HepG2 (cell line): ENCODE results near the gene ITPRIPL1. TPM values are rescaled to one million over a fixed set of nuclear protein-coding genes. Genes with fewer than 3 reads are reported as not detected.

Experiments
- ATF1 ChIP-seq: IDR thresholded peaks from 2 replicates; pipeline ENCODE4 v1.6.1; 2016; ENCODE audit warnings: mild to moderate bottlenecking, control low read depth
- BHLHE40 ChIP-seq: IDR thresholded peaks from 2 replicates; pipeline ENCODE4 v1.6.1; 2011; ENCODE audit warnings: low read length, improper control_type of control experiment
- ELF4 ChIP-seq: sonication (generic); formaldehyde crosslinking; IDR thresholded peaks from 2 replicates; pipeline ENCODE4 v1.5.0; 2020; ENCODE audit warnings: missing genetic modification reagents, mild to moderate bottlenecking, moderate library complexity, borderline replicate concordance
- FOSL1 ChIP-seq: sonication (generic); formaldehyde crosslinking; IDR thresholded peaks from 2 replicates; pipeline ENCODE4 v1.9.0; 2021; ENCODE audit warnings: missing genetic modification reagents, borderline replicate concordance
- FOXP1 ChIP-seq, 2 experiments: fragments of 450-650 bp in 1 of 2; IDR thresholded peaks; 2 replicates each; pipeline ENCODE4 v1.6.1; 2017 to 2018; ENCODE audit warnings: antibody characterized with exemption in 1 of 2
- GTF3A ChIP-seq: sonication (generic); formaldehyde crosslinking; conservative IDR thresholded peaks from 2 replicates; pipeline ENCODE4 v1.4.0; 2020; ENCODE audit warnings: mild to moderate bottlenecking, missing genetic modification reagents
- KLF6 ChIP-seq: IDR thresholded peaks from 2 replicates; pipeline ENCODE4 v1.8.0; 2016; ENCODE audit warnings: missing biosample characterization, missing genetic modification reagents
- MIER3 ChIP-seq: IDR thresholded peaks from 2 replicates; pipeline ENCODE4 v1.6.1; 2016; ENCODE audit warnings: missing compliant biosample characterization, borderline replicate concordance
- MTA1 ChIP-seq: sonication (generic); formaldehyde crosslinking; IDR thresholded peaks from 2 replicates; pipeline ENCODE4 v1.4.0; 2020; ENCODE audit warnings: missing genetic modification reagents, mild to moderate bottlenecking, borderline replicate concordance
- NCOA1 ChIP-seq: sonication (generic); formaldehyde crosslinking; IDR thresholded peaks from 2 replicates; pipeline ENCODE4 v1.9.0; 2021; ENCODE audit warnings: missing genetic modification reagents
- NFRKB ChIP-seq: fragments of 450-650 bp; IDR thresholded peaks from 2 replicates; pipeline ENCODE4 v1.6.1; 2017
- SNRNP70 ChIP-seq: fragments of 200-400 bp; formaldehyde crosslinking; IDR thresholded peaks from 2 replicates; pipeline ENCODE4 v1.6.1; 2017; ENCODE audit warnings: mild to moderate bottlenecking, low read depth, low read length, moderate library complexity
- SRF ChIP-seq: IDR thresholded peaks from 2 replicates; pipeline ENCODE4 v1.6.1; 2011; ENCODE audit warnings: mild to moderate bottlenecking, low read depth, low read length, moderate library complexity
- SYNCRIP ChIP-seq: fragments of 200-400 bp; formaldehyde crosslinking; IDR thresholded peaks from 2 replicates; pipeline ENCODE4 v1.6.1; 2018; ENCODE audit warnings: mild to moderate bottlenecking, low read depth, low read length; ENCODE audit not compliant: insufficient read depth
- ZBTB38 ChIP-seq: sonication (generic); formaldehyde crosslinking; IDR thresholded peaks from 2 replicates; pipeline ENCODE4 v1.5.1; 2020; ENCODE audit warnings: mild to moderate bottlenecking, missing genetic modification reagents
- ZFP82 ChIP-seq: sonication (generic); formaldehyde crosslinking; IDR thresholded peaks from 2 replicates; pipeline ENCODE4 v1.5.1; 2020; ENCODE audit warnings: mild to moderate bottlenecking, missing genetic modification reagents, borderline replicate concordance
- ZKSCAN8 ChIP-seq: IDR thresholded peaks from 2 replicates; pipeline ENCODE4 v1.6.1; 2016; ENCODE audit warnings: borderline replicate concordance, missing genetic modification reagents, missing compliant biosample characterization
- ZNF280B ChIP-seq: sonication (generic); formaldehyde crosslinking; IDR thresholded peaks from 2 replicates; pipeline ENCODE4 v1.5.0; 2020; ENCODE audit warnings: missing genetic modification reagents, mild to moderate bottlenecking, borderline replicate concordance
- ZNF33B ChIP-seq: sonication (generic); formaldehyde crosslinking; IDR thresholded peaks from 2 replicates; pipeline ENCODE4 v1.5.1; 2020; ENCODE audit warnings: mild to moderate bottlenecking, missing genetic modification reagents
- ZNF383 ChIP-seq: sonication (generic); formaldehyde crosslinking; IDR thresholded peaks from 2 replicates; pipeline ENCODE4 v1.4.0; 2020; ENCODE audit warnings: missing genetic modification reagents, mild to moderate bottlenecking, borderline replicate concordance
- ZNF484 ChIP-seq: sonication (generic); formaldehyde crosslinking; IDR thresholded peaks from 2 replicates; pipeline ENCODE4 v1.5.1; 2020; ENCODE audit warnings: mild to moderate bottlenecking, low read depth, missing genetic modification reagents, borderline replicate concordance
- ZNF510 ChIP-seq: sonication (generic); formaldehyde crosslinking; IDR thresholded peaks from 2 replicates; pipeline ENCODE4 v1.4.0; 2020; ENCODE audit warnings: low read depth, mild to moderate bottlenecking, missing genetic modification reagents
- ZNF562 ChIP-seq: sonication (generic); formaldehyde crosslinking; IDR thresholded peaks from 2 replicates; pipeline ENCODE4 v1.8.0; 2022; ENCODE audit warnings: missing genetic modification reagents, borderline replicate concordance
- ZNF670 ChIP-seq: sonication (generic); formaldehyde crosslinking; IDR thresholded peaks from 2 replicates; pipeline ENCODE4 v1.8.0; 2022; ENCODE audit warnings: mild to moderate bottlenecking, missing genetic modification reagents, borderline replicate concordance
- ZNF737 ChIP-seq: sonication (generic); formaldehyde crosslinking; IDR thresholded peaks from 2 replicates; pipeline ENCODE4 v1.5.0; 2020; ENCODE audit warnings: missing genetic modification reagents, mild to moderate bottlenecking, borderline replicate concordance
- ZNF816 ChIP-seq: sonication (generic); formaldehyde crosslinking; IDR thresholded peaks from 2 replicates; pipeline ENCODE4 v1.8.0; 2022; ENCODE audit warnings: missing genetic modification reagents, mild to moderate bottlenecking, borderline replicate concordance
- ZNF891 ChIP-seq: sonication (generic); formaldehyde crosslinking; IDR thresholded peaks from 2 replicates; pipeline ENCODE4 v1.5.0; 2020; ENCODE audit warnings: mild to moderate bottlenecking, missing genetic modification reagents
- ZSCAN12 ChIP-seq: sonication (generic); formaldehyde crosslinking; IDR thresholded peaks from 2 replicates; pipeline ENCODE4 v1.9.0; 2021; ENCODE audit warnings: mild to moderate bottlenecking, missing genetic modification reagents
- ZSCAN30 ChIP-seq: sonication (generic); formaldehyde crosslinking; IDR thresholded peaks from 2 replicates; pipeline ENCODE4 v1.5.0; 2020; ENCODE audit warnings: mild to moderate bottlenecking, missing genetic modification reagents
- polyA plus RNA-seq, 8 experiments: library from polyadenylated mRNA; depleted of rRNA in 3 of 8; stranded (reverse) in 7 of 8; unstranded in 1 of 8; fragments of >200 nt; fragmentation: Illumina TruSeq in 4 of 8; extraction: Trizol in 4 of 8; gene quantifications; 2 replicates each; pipeline versions ENCODE4 v1.2.1 to v1.2.3, GENCODE V29; 2011 to 2016; ENCODE audit warnings: low read depth in 4 of 8, missing spikeins in 1 of 8, mixed read lengths in 1 of 8; ENCODE audit not compliant: insufficient read depth in 1 of 8
- total RNA-seq, 5 experiments: library from RNA; depleted of rRNA; stranded (reverse); fragments of >200 nt; fragmentation: Illumina TruSeq; extraction: Trizol; gene quantifications; 2 replicates each; pipeline ENCODE4 v1.2.3, GENCODE V29; 2016; ENCODE audit warnings: low read depth in 1 of 5

The ITPRIPL1 gene
- total and polyA plus RNA-seq, 2 of the 13 experiments (the other 11 are each of a cell fraction or from before 2014, with no cell fraction given) = 4.3 to 11.7 TPM

- TF ChIP-seq ZNF891 (CRISPR knock-in tag) = peak; percentile 91
- peak; percentile 90 for TF ChIP-seq ATF1 (CRISPR knock-in tag)
- TF ChIP-seq SNRNP70 = no peak
- TF ChIP-seq ZNF484 (CRISPR knock-in tag) = peak; percentile 78; the same call in 1 of the 2 replicates
- TF ChIP-seq ZNF737 = 0 out of 2 replicates have a peak, but pooled peaks have one; percentile 18
- peak; percentile 81; the same call in 1 of the 2 replicates for TF ChIP-seq ELF4 (CRISPR knock-in tag)
- no peak; the same call in 1 of the 2 replicates for TF ChIP-seq ZSCAN30
- TF ChIP-seq ZNF510 (CRISPR knock-in tag) = peak; percentile 91; the same call in 1 of the 2 replicates
- TF ChIP-seq FOSL1 (CRISPR knock-in tag) = peak; percentile 42; the same call in 1 of the 2 replicates
- TF ChIP-seq ZKSCAN8 (CRISPR knock-in tag) = peak; percentile 16; the same call in 1 of the 2 replicates
- TF ChIP-seq BHLHE40 = no peak
- TF ChIP-seq ZNF670 (CRISPR knock-in tag) = no peak; the same call in 1 of the 2 replicates
- TF ChIP-seq ZNF383 (CRISPR knock-in tag) = 0 out of 2 replicates have a peak, but pooled peaks have one; percentile 98
- peak; percentile 94 for TF ChIP-seq ZBTB38 (CRISPR knock-in tag)
- peak; percentile 86; the same call in 1 of the 2 replicates for TF ChIP-seq ZNF280B (CRISPR knock-in tag)
- peak; percentile 100 for TF ChIP-seq GTF3A
- TF ChIP-seq NCOA1 (CRISPR knock-in tag) = peak; percentile 95; the same call in 1 of the 2 replicates
- TF ChIP-seq MTA1 = peak; percentile 93; the same call in 1 of the 2 replicates
- peak; percentile 95 for TF ChIP-seq KLF6 (CRISPR knock-in tag)
- no peak; the same call in 1 of the 2 replicates for TF ChIP-seq ZNF816 (CRISPR knock-in tag)
- no peak for TF ChIP-seq NFRKB
- 0 out of 2 replicates have a peak, but pooled peaks have one; percentile 28 for TF ChIP-seq SRF
- no peak for TF ChIP-seq ZNF562
- TF ChIP-seq ZSCAN12 (CRISPR knock-in tag) = no peak
- TF ChIP-seq SYNCRIP = no peak
- no peak for TF ChIP-seq FOXP1 (IDR thresholded peaks at IDR 0.05)
- peak; percentile 22; the same call in 1 of the 2 replicates for TF ChIP-seq FOXP1 (CRISPR knock-in tag; IDR thresholded peaks at IDR 0.05)
- peak; percentile 94; the same call in 1 of the 2 replicates for TF ChIP-seq ZFP82 (CRISPR knock-in tag)
- peak; percentile 77; the same call in 1 of the 2 replicates for TF ChIP-seq MIER3 (CRISPR knock-in tag)
- TF ChIP-seq ZNF33B (CRISPR knock-in tag) = peak; percentile 85; the same call in 1 of the 2 replicates
These were observed 19.8 kb upstream of the ITPRIPL1 start, which contains the start of gene SNRNP200 (continued) for GRCh38 chr2:96305091-96305978.
